Ureter (tissue), 1 donor: ENCODE results near the gene UBE2N. TPM values are rescaled to one million over a fixed set of nuclear protein-coding genes. Genes with fewer than 3 reads are reported as not detected.

ENCODE experiments used
- total RNA-seq: library from RNA; stranded (reverse); gene quantifications from one replicate; pipeline ENCODE4 v1.2.4, GENCODE V29; 2023
- donor health status: DM: yes; HTN: yes; CAD: no.

UBE2N gene
- total RNA-seq, 1 donor from 2014 or later, result 133 TPM

Other genes with a start within 250 kb of the UBE2N start
- 113 TPM for gene NUDT4, start 64.0 kb downstream of the UBE2N start, total RNA-seq
- 87.6 TPM for gene MRPL42, start 25.6 kb upstream of the UBE2N start, total RNA-seq
- 39.5 TPM for gene SOCS2, start 130.7 kb upstream of the UBE2N start, total RNA-seq
- gene CRADD, start 235.4 kb upstream of the UBE2N start, total RNA-seq, result 18.7 TPM